Esophagus squamous epithelium (tissue), 4 donors: ENCODE measurements around the gene SERPINA12.

Experiments
- CTCF ChIP-seq, 6 experiments: fragments of 450-650 bp in 4 of 6; fragments of 200-600 bp in 2 of 6; sonication (generic) in 2 of 6; IDR thresholded peaks; one replicate each; pipeline ENCODE4 v1.5.1; 2016 to 2019; ENCODE audit warnings: antibody characterized with exemption in 6 of 6, mild to moderate bottlenecking in 4 of 6, moderate library complexity in 4 of 6
- POLR2A ChIP-seq, 4 donors: fragments of 450-650 bp; IDR thresholded peaks; one replicate each; pipeline ENCODE4 v1.6.1; 2017; ENCODE audit warnings: antibody characterized with exemption in 4 of 4, mild to moderate bottlenecking in 4 of 4, moderate library complexity in 3 of 4

DNA sequence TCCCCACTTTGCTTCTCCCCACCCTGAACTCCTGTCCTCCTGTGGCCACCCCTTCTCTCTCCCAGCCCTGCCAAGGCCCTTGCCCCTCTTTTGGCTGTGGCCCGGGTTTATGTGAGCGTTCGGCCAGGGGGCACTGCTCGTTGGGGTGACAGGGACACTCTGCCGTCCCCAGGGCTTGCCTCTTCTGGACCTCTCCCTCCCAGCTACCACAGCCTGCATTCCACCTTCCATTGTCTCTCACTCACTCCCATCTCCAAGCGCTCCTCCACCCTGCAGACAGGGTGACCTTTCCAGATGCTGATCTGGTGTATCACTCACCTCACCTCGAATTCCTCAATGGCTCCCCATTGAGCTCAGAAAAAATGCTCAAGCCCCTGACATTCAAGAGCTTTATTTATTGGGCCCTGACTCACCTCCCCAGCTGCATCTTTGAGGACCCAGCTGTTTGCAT, 34.7 kb downstream of the SERPINA12 start:
- TF ChIP-seq CTCF (IDR thresholded peaks at IDR 0.05) (no peak), POLR2A (IDR thresholded peaks at IDR 0.05) (no peak)
